NT2/D1 (cell line): ENCODE data around the gene DNAJC12.

Experiments used
- SUZ12 ChIP-seq: IDR thresholded peaks from 2 replicates; pipeline ENCODE4 v1.6.1; 2011; ENCODE audit not compliant: insufficient read length, insufficient read depth; ENCODE audit errors: extremely low read depth
- YY1 ChIP-seq: IDR thresholded peaks from 2 replicates; pipeline ENCODE4 v1.6.1; 2011; ENCODE audit not compliant: insufficient read length, insufficient read depth
- ZNF274 ChIP-seq: IDR thresholded peaks from 2 replicates; pipeline ENCODE4 v1.6.1; 2011; ENCODE audit warnings: mild to moderate bottlenecking, low read depth, low read length

- TF ChIP-seq YY1 = no peak
- no peak for TF ChIP-seq ZNF274
- TF ChIP-seq SUZ12 = no peak
Measured at GRCh38 chr10:67763499-67764011, 74.4 kb downstream of the DNAJC12 start.
